Measurements from ENCODE around the gene ARHGAP28. TPM values are rescaled to one million over a fixed set of nuclear protein-coding genes. Genes with fewer than 3 reads are reported as not detected.

The ARHGAP28 gene
- total RNA-seq, 6 donors from 2014 or later: 4.1 to 18.9 (median 11.3) TPM

- H3K36me3 ChIP-seq: no peaks in the 10 kb centered on the region
- H3K27ac ChIP-seq: no peak overlapping the region
- H3K4me1 ChIP-seq: no peaks in the 10 kb centered on the region
- 88 to 92% methylated on average over 4 of the region's 4 CpGs for WGBS, 2 donors
- no peaks in the 10 kb centered on the region for H3K9me3 ChIP-seq
- no peak for TF ChIP-seq EP300 (IDR thresholded peaks at IDR 0.05)
- no peaks in the 10 kb centered on the region for H3K27me3 ChIP-seq
- ATAC-seq (ENCODE audit: low FRiP score in 2 of 2) (no peak), DNase-seq (no peak)
- no peak overlapping the region for H3K4me3 ChIP-seq
Measured at GRCh38 chr18:6954501-6954900, 225.0 kb downstream of the ARHGAP28 start.

- TF ChIP-seq POLR2AphosphoS5 (IDR thresholded peaks at IDR 0.05) (no peak), CTCF (IDR thresholded peaks at IDR 0.05) (no peak), POLR2A (IDR thresholded peaks at IDR 0.05) (no peak), EP300 (IDR thresholded peaks at IDR 0.05) (no peak)
- Histone ChIP-seq H3K36me3 (no peaks in the 10 kb centered on the region), H3K4me1 (no peaks in the 10 kb centered on the region), H3K4me3 (no peak overlapping the region), H3K27me3 (no peaks in the 10 kb centered on the region), H3K9me3 (no peaks in the 10 kb centered on the region), H3K27ac (no peak overlapping the region)
- WGBS, 2 donors: 95 to 96% methylated on average over 16 to 18 of the region's 18 CpGs
- DNase-seq: peak in 1 of 2 donors; percentile 60
- ATAC-seq (ENCODE audit: low FRiP score in 2 of 2): no peak
Measured at GRCh38 chr18:6955304-6955703, 225.8 kb downstream of the ARHGAP28 start.

- ATAC-seq (ENCODE audit: low FRiP score in 2 of 2): no peak
- H3K4me3 ChIP-seq: no peak overlapping the region
- 92 to 100% methylated on average over 1 to 5 of the region's 5 CpGs for WGBS, 2 donors
Measured at GRCh38 chr18:6956495-6956894, 227.0 kb downstream of the ARHGAP28 start.

GRCh38 chr18:6956999-6957398, 227.5 kb downstream of the ARHGAP28 start:
- H3K9me3 ChIP-seq: no peaks in the 10 kb centered on the region
- no peak overlapping the region for H3K27ac ChIP-seq
- no peaks in the 10 kb centered on the region for H3K4me1 ChIP-seq
- H3K4me3 ChIP-seq: no peak overlapping the region
- H3K27me3 ChIP-seq: no peaks in the 10 kb centered on the region
- WGBS, 2 donors: 92 to 95% methylated on average over 12 of the region's 12 CpGs
- no peak for DNase-seq
- H3K36me3 ChIP-seq: no peaks in the 10 kb centered on the region
- TF ChIP-seq CTCF (IDR thresholded peaks at IDR 0.05): no peak
- no peak for TF ChIP-seq POLR2AphosphoS5 (IDR thresholded peaks at IDR 0.05)
- TF ChIP-seq POLR2A (IDR thresholded peaks at IDR 0.05): no peak
- no peak for TF ChIP-seq EP300 (IDR thresholded peaks at IDR 0.05)
- no peak for ATAC-seq (ENCODE audit: low FRiP score in 2 of 2)

More at GRCh38 chr18:6956495-6956894, 227.0 kb downstream of the ARHGAP28 start:
- no peak for TF ChIP-seq POLR2A (IDR thresholded peaks at IDR 0.05)
- no peak for TF ChIP-seq EP300 (IDR thresholded peaks at IDR 0.05)
- TF ChIP-seq CTCF (IDR thresholded peaks at IDR 0.05): no peak
- no peak for TF ChIP-seq POLR2AphosphoS5 (IDR thresholded peaks at IDR 0.05)
- no peaks in the 10 kb centered on the region for H3K4me1 ChIP-seq
- DNase-seq: no peak
- H3K9me3 ChIP-seq: no peaks in the 10 kb centered on the region
- no peak overlapping the region for H3K27ac ChIP-seq
- no peaks in the 10 kb centered on the region for H3K27me3 ChIP-seq
- no peaks in the 10 kb centered on the region for H3K36me3 ChIP-seq

GRCh38 chr18:6959110-6959509, 229.6 kb downstream of the ARHGAP28 start:
- DNase-seq: no peak
- WGBS, 2 donors: 95% methylated on average over 12 of the region's 12 CpGs
- TF ChIP-seq EP300 (IDR thresholded peaks at IDR 0.05): no peak
- TF ChIP-seq POLR2AphosphoS5 (IDR thresholded peaks at IDR 0.05): no peak
- Histone ChIP-seq H3K27ac (no peak overlapping the region), H3K9me3 (no peaks in the 10 kb centered on the region), H3K36me3 (no peaks in the 10 kb centered on the region), H3K4me1 (no peaks in the 10 kb centered on the region), H3K27me3 (no peaks in the 10 kb centered on the region), H3K4me3 (no peak overlapping the region)
- ATAC-seq (ENCODE audit: low FRiP score in 2 of 2): no peak

GRCh38 chr18:6960124-6960523, 230.6 kb downstream of the ARHGAP28 start:
- Histone ChIP-seq H3K4me3 (no peak overlapping the region), H3K27ac (no peak overlapping the region), H3K36me3 (no peaks in the 10 kb centered on the region), H3K9me3 (no peaks in the 10 kb centered on the region), H3K27me3 (no peaks in the 10 kb centered on the region), H3K4me1 (no peaks in the 10 kb centered on the region)
- ATAC-seq (ENCODE audit: low FRiP score in 2 of 2): no peak
- 100% methylated on average over 1 of the region's 1 CpG for WGBS, 2 donors
- TF ChIP-seq CTCF (IDR thresholded peaks at IDR 0.05) (no peak), EP300 (IDR thresholded peaks at IDR 0.05) (no peak), POLR2AphosphoS5 (IDR thresholded peaks at IDR 0.05) (no peak), POLR2A (IDR thresholded peaks at IDR 0.05) (no peak)
- no peak for DNase-seq

Measured in upper lobe of left lung (tissue), 6 donors.